Hepatocyte (in vitro differentiated cells): ENCODE measurements around the gene NSMCE1.

Source experiments
- CTCF ChIP-seq: fragments of 200-600 bp; sonication (generic); IDR thresholded peaks from 2 replicates; pipeline ENCODE4 v1.5.1; 2016; ENCODE audit warnings: antibody characterized with exemption, mild to moderate bottlenecking; ENCODE audit not compliant: poor library complexity
- EZH2 ChIP-seq: fragments of 200-600 bp; sonication (generic); IDR thresholded peaks from 2 replicates; pipeline ENCODE4 v1.6.1; 2016; ENCODE audit warnings: antibody characterized with exemption, mild to moderate bottlenecking, borderline replicate concordance
- EZH2phosphoT487 ChIP-seq: fragments of 200-600 bp; sonication (generic); IDR thresholded peaks from one replicate; pipeline ENCODE4 v1.6.1; 2018; ENCODE audit warnings: antibody characterized with exemption, mild to moderate bottlenecking, low read depth, moderate library complexity; ENCODE audit not compliant: unreplicated experiment, severe bottlenecking

GRCh38 chr16:27246439-27246838 is 22.1 kb downstream of the NSMCE1 start:
- TF ChIP-seq CTCF: no peak
- TF ChIP-seq EZH2: no peak
- TF ChIP-seq EZH2phosphoT487: no peak
